Esophagus squamous epithelium (tissue), 5 donors: ENCODE results near the gene PON1. TPM values are rescaled to one million over a fixed set of nuclear protein-coding genes. Genes with fewer than 3 reads are reported as not detected.

Source experiments
- DNase-seq: peaks from one replicate; lab custom pipeline; 2025; lab: John Stamatoyannopoulos, UW
- H3K27ac ChIP-seq, 4 donors: fragments of 200-600 bp; sonication (generic); one replicate each; pipeline ENCODE4 v1.5.1; 2016 to 2019; ENCODE audit warnings: mild to moderate bottlenecking in 1 of 4
- H3K27me3 ChIP-seq, 4 donors: fragments of 200-600 bp; sonication (generic); 1 replicate in 3 of 4; 2 replicates in 1 of 4; pipeline versions ENCODE4 v1.5.1 to v1.6.0; 2017 to 2021; ENCODE audit warnings: antibody characterized with exemption in 1 of 4
- H3K36me3 ChIP-seq, 3 donors: fragments of 200-600 bp; sonication (generic); one replicate each; pipeline ENCODE4 v1.5.1; 2016 to 2019
- H3K4me1 ChIP-seq, 3 donors: fragments of 200-600 bp; sonication (generic); one replicate each; pipeline ENCODE4 v1.5.1; 2017 to 2019
- H3K4me3 ChIP-seq, 4 donors: fragments of 200-600 bp; sonication (generic); 1 replicate in 3 of 4; 2 replicates in 1 of 4; pipeline ENCODE4 v1.5.1; 2016 to 2019; ENCODE audit warnings: mild to moderate bottlenecking in 2 of 4, moderate library complexity in 1 of 4
- H3K9me3 ChIP-seq, 3 donors: fragments of 200-600 bp; sonication (generic); one replicate each; pipeline ENCODE4 v1.5.1; 2016 to 2019
- CTCF ChIP-seq, 6 experiments: fragments of 450-650 bp in 4 of 6; fragments of 200-600 bp in 2 of 6; sonication (generic) in 2 of 6; IDR thresholded peaks; one replicate each; pipeline ENCODE4 v1.5.1; 2016 to 2019; ENCODE audit warnings: antibody characterized with exemption in 6 of 6, mild to moderate bottlenecking in 4 of 6, moderate library complexity in 4 of 6
- POLR2A ChIP-seq, 4 donors: fragments of 450-650 bp; IDR thresholded peaks; one replicate each; pipeline ENCODE4 v1.6.1; 2017; ENCODE audit warnings: antibody characterized with exemption in 4 of 4, mild to moderate bottlenecking in 4 of 4, moderate library complexity in 3 of 4
- WGBS, 2 donors: methylation state at CpG; one replicate each; pipeline ENCODE4 v1.1.5; 2018; 5-methylcytosine and 5-hydroxymethylcytosine counted together
- intact Hi-C: fragments of 100-400 bp; cut with DNase I; formaldehyde crosslinking; loops from one replicate; pipeline ENCODE4 v1.15.0; 2022
- total RNA-seq, 4 donors: library from RNA; depleted of rRNA; stranded (reverse); fragments of >200 nt; gene quantifications; one replicate each; pipeline ENCODE4 v1.1.0, GENCODE V29; 2016
- donor health status: DM: yes; HTN: yes; CAD: no.

Gene PON1
- total RNA-seq, 4 donors from 2014 or later, result not detected

GRCh38 chr7:95290166-95290830 is 34.0 kb downstream of the PON1 start:
- H3K4me3 ChIP-seq, result no peak overlapping the region
- DNase-seq, result no peak
- 82 to 91% methylated on average over 7 of the region's 7 CpGs for WGBS, 2 donors
- H3K36me3 ChIP-seq, result no peaks in the 10 kb centered on the region
- no peaks in the 10 kb centered on the region for H3K4me1 ChIP-seq
- intact Hi-C loops, result no loop called here
- no peaks in the 10 kb centered on the region for H3K9me3 ChIP-seq
- no peak overlapping the region for H3K27ac ChIP-seq
- no peak for TF ChIP-seq CTCF (IDR thresholded peaks at IDR 0.05)
- TF ChIP-seq POLR2A (IDR thresholded peaks at IDR 0.05), result no peak
- no peaks in the 10 kb centered on the region for H3K27me3 ChIP-seq

GRCh38 chr7:95286096-95286495 is 38.2 kb downstream of the PON1 start:
- Histone ChIP-seq H3K4me3 (no peak overlapping the region), H3K27ac (no peak overlapping the region), H3K4me1 (no peaks in the 10 kb centered on the region), H3K27me3 (no peaks in the 10 kb centered on the region), H3K9me3 (no peaks in the 10 kb centered on the region), H3K36me3 (no peaks in the 10 kb centered on the region)
- 51 to 53% methylated on average over 2 of the region's 2 CpGs for WGBS, 2 donors
- no peak for DNase-seq
- TF ChIP-seq CTCF (IDR thresholded peaks at IDR 0.05) (no peak), POLR2A (IDR thresholded peaks at IDR 0.05) (no peak)
- intact Hi-C loops, result no loop called here

GRCh38 chr7:95279417-95279816 is 44.9 kb downstream of the PON1 start:
- no peaks in the 10 kb centered on the region for H3K4me1 ChIP-seq
- H3K36me3 ChIP-seq, result no peaks in the 10 kb centered on the region
- TF ChIP-seq POLR2A (IDR thresholded peaks at IDR 0.05) (no peak), CTCF (IDR thresholded peaks at IDR 0.05) (no peak)
- intact Hi-C loops, result no loop called here
- H3K4me3 ChIP-seq, result no peak overlapping the region
- H3K9me3 ChIP-seq, result no peaks in the 10 kb centered on the region
- no peak for DNase-seq
- no peaks in the 10 kb centered on the region for H3K27me3 ChIP-seq
- 60 to 69% methylated on average over 2 of the region's 2 CpGs for WGBS, 2 donors
- H3K27ac ChIP-seq, result no peak overlapping the region

- H3K27me3 ChIP-seq, result no peaks in the 10 kb centered on the region
- H3K27ac ChIP-seq, result no peak overlapping the region
- DNase-seq, result no peak
- intact Hi-C loops, result no loop called here
- TF ChIP-seq POLR2A (IDR thresholded peaks at IDR 0.05) (no peak), CTCF (IDR thresholded peaks at IDR 0.05) (no peak)
- no peaks in the 10 kb centered on the region for H3K9me3 ChIP-seq
- H3K36me3 ChIP-seq, result no peaks in the 10 kb centered on the region
- 53 to 83% methylated on average over 2 of the region's 2 CpGs for WGBS, 2 donors
- H3K4me3 ChIP-seq, result no peak overlapping the region
- H3K4me1 ChIP-seq, result no peaks in the 10 kb centered on the region
These were observed 48.2 kb downstream of the PON1 start for GRCh38 chr7:95276114-95276513.

- TF ChIP-seq POLR2A (IDR thresholded peaks at IDR 0.05), result no peak
- TF ChIP-seq CTCF (IDR thresholded peaks at IDR 0.05), result no peak
- 65 to 80% methylated on average over 5 of the region's 5 CpGs for WGBS, 2 donors
- H3K27me3 ChIP-seq, result no peaks in the 10 kb centered on the region
- intact Hi-C loops, result no loop called here
- no peaks in the 10 kb centered on the region for H3K4me1 ChIP-seq
- DNase-seq, result no peak
- H3K9me3 ChIP-seq, result no peaks in the 10 kb centered on the region
- H3K27ac ChIP-seq, result no peak overlapping the region
- no peak overlapping the region for H3K4me3 ChIP-seq
- H3K36me3 ChIP-seq, result no peaks in the 10 kb centered on the region
These were observed 54.7 kb downstream of the PON1 start for GRCh38 chr7:95269640-95270039.
